ENCODE data around the gene HOXC10.

The HOXC10 gene

GRCh38 chr12:53985692-53985993 lies 697 bp downstream of the HOXC10 start:
- TF ChIP-seq, protein P1, sequence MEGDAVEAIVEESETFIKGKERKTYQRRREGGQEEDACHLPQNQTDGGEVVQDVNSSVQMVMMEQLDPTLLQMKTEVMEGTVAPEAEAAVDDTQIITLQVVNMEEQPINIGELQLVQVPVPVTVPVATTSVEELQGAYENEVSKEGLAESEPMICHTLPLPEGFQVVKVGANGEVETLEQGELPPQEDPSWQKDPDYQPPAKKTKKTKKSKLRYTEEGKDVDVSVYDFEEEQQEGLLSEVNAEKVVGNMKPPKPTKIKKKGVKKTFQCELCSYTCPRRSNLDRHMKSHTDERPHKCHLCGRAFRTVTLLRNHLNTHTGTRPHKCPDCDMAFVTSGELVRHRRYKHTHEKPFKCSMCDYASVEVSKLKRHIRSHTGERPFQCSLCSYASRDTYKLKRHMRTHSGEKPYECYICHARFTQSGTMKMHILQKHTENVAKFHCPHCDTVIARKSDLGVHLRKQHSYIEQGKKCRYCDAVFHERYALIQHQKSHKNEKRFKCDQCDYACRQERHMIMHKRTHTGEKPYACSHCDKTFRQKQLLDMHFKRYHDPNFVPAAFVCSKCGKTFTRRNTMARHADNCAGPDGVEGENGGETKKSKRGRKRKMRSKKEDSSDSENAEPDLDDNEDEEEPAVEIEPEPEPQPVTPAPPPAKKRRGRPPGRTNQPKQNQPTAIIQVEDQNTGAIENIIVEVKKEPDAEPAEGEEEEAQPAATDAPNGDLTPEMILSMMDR (IDR thresholded peaks at IDR 0.05; ENCODE audit: low read depth, low read length, missing control alignments), result no peak
- H3K4me3 ChIP-seq (ENCODE audit: low read depth, low read length), result no peak overlapping the region
- no peak for DNase-seq (ENCODE audit: low read depth)

DNA sequence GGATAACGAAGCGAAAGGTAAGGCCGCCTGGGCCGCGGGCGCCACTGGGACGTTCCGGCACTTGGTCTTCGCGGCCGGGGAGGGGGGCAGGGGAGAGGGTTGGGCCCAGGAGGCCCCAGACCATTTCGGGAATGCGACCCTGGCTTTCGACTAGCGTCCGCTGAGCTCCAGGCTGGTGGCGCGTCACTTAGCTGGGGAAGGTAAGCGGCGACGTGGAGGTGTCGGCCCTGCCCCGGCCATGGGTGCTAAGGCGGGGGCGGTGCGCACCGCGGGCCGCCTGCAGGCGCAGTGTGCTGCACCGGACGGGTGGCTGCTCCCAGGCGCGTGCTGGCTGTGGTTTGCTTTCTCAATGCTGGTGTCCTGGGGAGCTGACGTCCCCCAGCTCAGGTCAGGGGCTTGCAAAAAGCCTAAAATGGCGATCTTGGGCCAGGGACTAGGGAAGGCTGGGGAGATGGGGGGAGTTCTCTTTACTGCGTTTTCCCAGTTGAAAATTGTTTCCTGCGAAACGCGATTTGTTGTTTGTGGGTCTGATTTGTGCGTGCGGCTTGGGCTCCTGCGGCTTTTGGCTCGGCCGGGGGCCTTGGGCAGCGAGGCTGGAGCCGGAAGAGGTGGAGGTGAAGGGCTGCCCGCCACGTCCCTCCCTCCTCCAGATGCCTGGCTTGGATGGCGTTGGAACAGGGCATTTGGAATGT lies 1.2 kb downstream of the HOXC10 start:
- DNase-seq (ENCODE audit: low read depth), result no peak
- H3K4me3 ChIP-seq (ENCODE audit: low read depth, low read length), result no peak overlapping the region
- TF ChIP-seq, protein P1 (IDR thresholded peaks at IDR 0.05; ENCODE audit: low read depth, low read length, missing control alignments), result no peak

- TF ChIP-seq, protein P1 (IDR thresholded peaks at IDR 0.05; ENCODE audit: low read depth, low read length, missing control alignments), result no peak
- H3K4me3 ChIP-seq (ENCODE audit: low read depth, low read length), result no peak overlapping the region
- DNase-seq (ENCODE audit: low read depth), result no peak
Observed at GRCh38 chr12:53986686-53987483, 1.9 kb downstream of the HOXC10 start.

DNA sequence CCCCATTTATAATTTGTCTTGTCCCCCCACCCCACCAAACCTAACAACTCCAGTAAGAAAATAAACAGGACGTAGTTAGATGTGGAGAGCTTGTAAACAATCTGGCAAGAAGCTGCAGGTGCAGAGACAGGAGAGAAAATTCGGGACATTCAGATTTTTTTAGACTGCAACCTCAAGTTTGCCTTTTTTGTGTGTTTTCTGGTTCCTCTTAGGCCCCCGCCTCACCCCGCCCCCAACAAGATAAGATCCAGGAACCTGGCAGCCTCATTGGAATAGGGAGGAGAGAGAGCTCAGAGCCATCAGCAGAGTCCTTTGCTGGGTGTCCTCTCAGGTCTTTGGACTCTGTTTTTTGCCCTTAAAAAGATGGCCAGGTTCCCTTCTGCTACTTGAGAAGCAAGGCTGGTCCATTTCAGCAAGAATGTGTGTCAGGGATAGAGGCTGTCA lies 2.9 kb downstream of the HOXC10 start:
- no peak for DNase-seq (ENCODE audit: low read depth)
- H3K4me3 ChIP-seq (ENCODE audit: low read depth, low read length), result no peak overlapping the region
- TF ChIP-seq, protein P1 (IDR thresholded peaks at IDR 0.05; ENCODE audit: low read depth, low read length, missing control alignments), result no peak

DNA sequence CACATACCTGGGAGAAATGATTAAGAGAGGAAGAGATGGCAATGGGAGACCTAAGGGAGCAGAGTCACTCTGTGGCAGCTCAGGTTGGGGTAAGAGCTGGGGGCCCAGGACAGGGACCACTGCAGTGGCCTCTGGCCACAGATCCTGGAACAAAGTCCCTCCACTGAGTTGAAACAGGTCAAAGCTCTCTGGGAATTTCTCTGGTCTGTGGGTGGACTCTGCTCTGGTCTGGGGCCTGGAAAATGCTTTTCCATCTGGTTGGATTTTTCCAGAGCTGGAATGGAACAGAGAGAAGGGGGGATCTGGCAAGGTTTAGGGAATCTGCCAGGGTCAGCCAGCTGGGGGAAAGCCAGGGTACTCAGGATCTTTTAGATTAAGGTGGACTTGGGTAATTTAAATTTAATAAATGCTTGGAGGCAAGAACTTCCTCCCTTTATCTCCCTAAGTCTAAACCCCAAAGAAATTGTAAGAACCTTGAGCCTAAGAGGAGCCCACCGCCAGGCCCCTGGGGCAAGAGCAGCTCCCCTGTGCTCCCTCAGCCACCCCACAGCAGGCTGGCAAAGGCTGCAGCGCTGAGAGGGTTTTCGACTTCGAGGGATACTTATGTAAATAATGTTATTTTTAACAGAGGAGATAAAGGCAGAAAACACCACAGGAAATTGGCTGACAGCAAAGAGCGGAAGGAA lies 3.7 kb downstream of the HOXC10 start:
- no peak overlapping the region for H3K4me3 ChIP-seq (ENCODE audit: low read depth, low read length)
- no peak for DNase-seq (ENCODE audit: low read depth)
- TF ChIP-seq, protein P1 (IDR thresholded peaks at IDR 0.05; ENCODE audit: low read depth, low read length, missing control alignments), result no peak

DNA sequence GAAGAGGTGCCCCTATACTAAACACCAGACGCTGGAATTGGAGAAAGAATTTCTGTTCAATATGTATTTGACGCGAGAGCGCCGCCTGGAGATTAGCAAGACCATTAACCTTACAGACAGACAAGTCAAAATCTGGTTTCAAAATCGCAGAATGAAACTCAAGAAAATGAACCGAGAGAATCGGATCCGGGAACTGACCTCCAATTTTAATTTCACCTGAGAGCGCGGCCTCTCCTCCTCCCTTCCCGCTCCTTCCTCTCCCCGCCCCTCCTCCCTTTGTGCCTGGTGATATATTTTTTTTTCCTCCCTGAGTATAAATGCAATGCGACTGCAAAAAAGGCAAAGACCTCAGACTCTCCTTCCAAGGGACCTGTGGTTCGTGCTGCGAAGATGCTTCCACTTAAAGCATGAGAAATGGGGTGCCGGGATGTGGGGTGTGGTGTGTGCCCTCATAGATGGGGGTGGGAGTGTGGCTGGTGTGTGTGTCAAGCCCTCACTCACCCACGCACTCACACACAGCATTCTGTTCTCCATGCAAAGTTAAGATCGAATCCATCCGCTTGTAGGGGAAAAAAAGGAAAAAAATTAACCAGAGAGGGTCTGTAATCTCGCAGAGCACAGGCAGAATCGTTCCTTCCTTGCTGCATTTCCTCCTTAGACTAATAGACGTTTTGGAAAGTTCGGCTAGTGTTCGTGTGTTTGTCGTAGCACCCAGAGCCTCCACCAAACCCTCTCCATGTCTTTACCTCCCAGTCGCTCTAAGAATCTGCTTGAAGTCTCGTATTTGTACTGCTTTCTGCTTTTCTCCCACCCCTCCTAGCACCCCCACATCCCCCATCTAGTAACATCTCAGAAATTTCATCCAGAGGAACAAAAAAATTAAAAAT lies 4.5 kb downstream of the HOXC10 start:
- TF ChIP-seq, protein P1 (IDR thresholded peaks at IDR 0.05; ENCODE audit: low read depth, low read length, missing control alignments), result peak; percentile 70
- no peak overlapping the region for H3K4me3 ChIP-seq (ENCODE audit: low read depth, low read length)
- DNase-seq (ENCODE audit: low read depth), result peak; percentile 33

Measured in GM12864 (cell line).